Upper lobe of right lung (tissue), 1 donor: Measurements from ENCODE around the gene TMEM202. TPM values are rescaled to one million over a fixed set of nuclear protein-coding genes. Genes with fewer than 3 reads are reported as not detected.

Source experiments
- ATAC-seq: fragments of 200-7000 bp; cut with Tn5 transposase; one replicate; pipeline ENCODE4 v1.9.1; 2020; ENCODE audit warnings: mild to moderate bottlenecking, moderate library complexity
- DNase-seq: peaks from one replicate; pipeline ENCODE4 v3.0.0-alpha.2; 2020
- H3K27ac ChIP-seq: fragments of 200-600 bp; one replicate; pipeline ENCODE4 v1.8.0; 2022
- H3K27me3 ChIP-seq: fragments of 200-600 bp; one replicate; pipeline ENCODE4 v1.8.0; 2022; ENCODE audit warnings: mild to moderate bottlenecking
- H3K36me3 ChIP-seq: fragments of 200-600 bp; one replicate; pipeline ENCODE4 v1.8.0; 2022
- H3K4me1 ChIP-seq: fragments of 200-600 bp; one replicate; pipeline ENCODE4 v1.8.0; 2022
- H3K4me3 ChIP-seq: fragments of 200-600 bp; one replicate; pipeline ENCODE4 v1.8.0; 2022; ENCODE audit warnings: mild to moderate bottlenecking
- H3K9me3 ChIP-seq: fragments of 200-600 bp; one replicate; pipeline ENCODE4 v1.8.0; 2022
- CTCF ChIP-seq: fragments of 200-600 bp; IDR thresholded peaks from one replicate; pipeline ENCODE4 v1.8.0; 2022; ENCODE audit warnings: antibody characterized with exemption
- intact Hi-C: fragments of 100-400 bp; cut with DNase I; formaldehyde crosslinking; loops from one replicate; pipeline ENCODE4 v1.11.0; 2022
- long read RNA-seq: library from polyadenylated mRNA; unstranded; transcript quantifications from one replicate; pipeline ENCODE4 v2.0.0, GENCODE V29; 2021
- total RNA-seq: library from RNA; stranded (reverse); fragmentation: NEBNext Ultra II Directional; extraction: Animal tissue kit (Norgen Biotek cat#: 25700); gene quantifications from one replicate; pipeline ENCODE4 v1.2.1, GENCODE V29; 2021
- donor health status: DM: no; HTN: yes; CAD: no; lungs with severe emphysema.

Gene TMEM202
- total RNA-seq, result not detected
- long read RNA-seq, result 0 reads

GRCh38 chr15:72397796-72398588, at the start of gene TMEM202:
TSS of gene TMEM202 (plus strand) at chr15:72398305. CDS start at chr15:72398327, 22 bp downstream.
- ATAC-seq (no peak), DNase-seq (no peak)
- Histone ChIP-seq H3K4me3 (no peak within 1 kb of the TSS), H3K4me1 (no peaks in the 10 kb centered on the region), H3K27ac (no peak within 1 kb of the TSS), H3K36me3 (no peaks in the 10 kb centered on the region), H3K27me3 (no peaks in the 10 kb centered on the region), H3K9me3 (no peaks in the 10 kb centered on the region)
- no peak for TF ChIP-seq CTCF
- intact Hi-C loops, result no loop called here

- Histone ChIP-seq H3K27me3 (no peaks in the 10 kb centered on the region), H3K9me3 (no peaks in the 10 kb centered on the region), H3K27ac (no peak overlapping the region), H3K4me3 (no peak overlapping the region), H3K36me3 (peaks cover 86% of the 10 kb centered on the region), H3K4me1 (peaks cover 7% of the 10 kb centered on the region)
- no peak for DNase-seq
- no peak for TF ChIP-seq CTCF
- no peak for ATAC-seq
- intact Hi-C loops, result no loop called here
Observed at GRCh38 chr15:72353266-72353665, 44.8 kb upstream of the TMEM202 start.

GRCh38 chr15:72354496-72354895, 43.6 kb upstream of the TMEM202 start:
- no peaks in the 10 kb centered on the region for H3K9me3 ChIP-seq
- no peaks in the 10 kb centered on the region for H3K27me3 ChIP-seq
- intact Hi-C loops, result no loop called here
- H3K4me1 ChIP-seq, result peaks cover 17% of the 10 kb centered on the region
- H3K27ac ChIP-seq, result no peak overlapping the region
- TF ChIP-seq CTCF, result no peak
- DNase-seq (no peak), ATAC-seq (no peak)
- peaks cover 73% of the 10 kb centered on the region for H3K36me3 ChIP-seq
- no peak overlapping the region for H3K4me3 ChIP-seq

GRCh38 chr15:72358121-72358520, 40.0 kb upstream of the TMEM202 start:
- Histone ChIP-seq H3K27me3 (no peaks in the 10 kb centered on the region), H3K27ac (no peak overlapping the region), H3K36me3 (peaks cover 42% of the 10 kb centered on the region), H3K9me3 (no peaks in the 10 kb centered on the region), H3K4me3 (no peak overlapping the region), H3K4me1 (peaks cover 19% of the 10 kb centered on the region)
- intact Hi-C loops, result no loop called here
- ATAC-seq (no peak), DNase-seq (no peak)
- TF ChIP-seq CTCF, result no peak

- no peak overlapping the region for H3K4me3 ChIP-seq
- H3K27me3 ChIP-seq, result no peaks in the 10 kb centered on the region
- DNase-seq (peak; percentile 80), ATAC-seq (peak; percentile 95)
- intact Hi-C loops, result no loop called here
- peaks cover 19% of the 10 kb centered on the region for H3K4me1 ChIP-seq
- no peak overlapping the region for H3K27ac ChIP-seq
- peaks cover 40% of the 10 kb centered on the region for H3K36me3 ChIP-seq
- H3K9me3 ChIP-seq, result no peaks in the 10 kb centered on the region
- no peak for TF ChIP-seq CTCF
Observed at GRCh38 chr15:72358650-72359171, 39.4 kb upstream of the TMEM202 start.
